ENCODE results near the gene PAPPA. TPM values are rescaled to one million over a fixed set of nuclear protein-coding genes. Genes with fewer than 3 reads are reported as not detected.

The PAPPA gene
- total RNA-seq, 1 experiment from 2014 or later: 3.9 TPM

DNA sequence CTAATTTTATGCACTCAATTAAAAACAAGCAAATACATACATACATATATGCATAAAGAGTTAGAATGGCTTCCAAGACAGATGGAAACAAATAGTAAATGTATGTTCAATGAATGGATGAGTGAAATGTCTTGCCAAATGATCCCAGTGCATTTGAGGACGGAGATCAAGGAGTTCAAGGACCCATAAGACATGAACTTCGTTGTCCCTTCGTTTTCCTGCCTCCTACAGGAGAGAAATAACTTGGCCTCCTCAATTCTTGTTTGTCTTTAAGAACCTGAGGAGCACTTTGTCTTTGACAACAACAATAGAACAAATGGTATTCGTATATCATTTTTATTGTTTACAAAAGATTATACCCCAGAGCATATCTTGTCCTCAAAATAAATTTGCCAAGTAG lies 2.4 kb upstream of the PAPPA start:
- Histone ChIP-seq H3F3A (ENCODE audit: insufficient read depth, low read depth) (peaks cover 8% of the 10 kb centered on the region), H3K79me2 (ENCODE audit: low read depth) (no peaks in the 10 kb centered on the region), H3K9me3 (ENCODE audit: insufficient read depth, low read depth) (no peaks in the 10 kb centered on the region), H2AFZ (no peak overlapping the region), H4K20me1 (ENCODE audit: insufficient read depth) (no peaks in the 10 kb centered on the region), H3K27me3 (ENCODE audit: insufficient read depth, low read depth) (no peaks in the 10 kb centered on the region), H3K9me2 (ENCODE audit: insufficient read depth) (no peaks in the 10 kb centered on the region), H3K4me3 (no peak overlapping the region), H3K27ac (no peak overlapping the region), H3K4me2 (no peak overlapping the region), H3K36me3 (ENCODE audit: low read depth) (no peaks in the 10 kb centered on the region), H3K4me1 (replicated peaks; ENCODE audit: insufficient read depth) (peaks cover 24% of the 10 kb centered on the region)
- DNase-seq: no peak
- ChIA-PET CTCF (interaction anchor here (1.4 kb wide), 1 partner anchor 11 kb away, joined by 5 read pairs; no protein-coding TSS in a partner anchor), POLR2A (ENCODE audit: unreplicated experiment) (no interaction called here)
- no TSS peak for BruUV-seq (replicated peaks)
- no peak for TF ChIP-seq EZH2 (IDR thresholded peaks at IDR 0.05; ENCODE audit: low read depth)
- TF ChIP-seq CTCF (conservative IDR thresholded peaks at IDR 0.05): no peak
- intact Hi-C loops (cut with micrococcal nuclease; ENCODE audit: unreplicated experiment): loop anchor here (5.0 to 10.0 kb wide), 4 partner anchors 134 to 496 kb away; no protein-coding TSS in a partner anchor

- H3F3A ChIP-seq (ENCODE audit: insufficient read depth, low read depth): peaks cover 16% of the 10 kb centered on the region
- no peaks in the 10 kb centered on the region for H3K27me3 ChIP-seq (ENCODE audit: insufficient read depth, low read depth)
- H3K4me3 ChIP-seq: no peak overlapping the region
- CTCF ChIA-PET: interaction anchor here (0.6 to 2.2 kb wide), 6 partner anchors 12 to 560 kb away, joined by 3 to 15 read pairs (median 4); no protein-coding TSS in a partner anchor
- H3K36me3 ChIP-seq (ENCODE audit: low read depth): no peaks in the 10 kb centered on the region
- H2AFZ ChIP-seq: no peak overlapping the region
- no peaks in the 10 kb centered on the region for H3K9me3 ChIP-seq (ENCODE audit: insufficient read depth, low read depth)
- H3K9me2 ChIP-seq (ENCODE audit: insufficient read depth): no peaks in the 10 kb centered on the region
- POLR2A ChIA-PET (ENCODE audit: unreplicated experiment): interaction anchor here (0.6 kb wide), 2 partner anchors 28 to 183 kb away, joined by 4 to 7 read pairs; no protein-coding TSS in a partner anchor
- peaks cover 31% of the 10 kb centered on the region for H3K4me1 ChIP-seq (replicated peaks; ENCODE audit: insufficient read depth)
- intact Hi-C loops (cut with micrococcal nuclease; ENCODE audit: unreplicated experiment): loop anchor here (1.0 to 10.0 kb wide), 8 partner anchors 133 to 561 kb away; no protein-coding TSS in a partner anchor
- no peak overlapping the region for H3K27ac ChIP-seq
- TF ChIP-seq CTCF (conservative IDR thresholded peaks at IDR 0.05): no peak
- TF ChIP-seq EZH2 (IDR thresholded peaks at IDR 0.05; ENCODE audit: low read depth): no peak
- no peaks in the 10 kb centered on the region for H4K20me1 ChIP-seq (ENCODE audit: insufficient read depth)
- no peaks in the 10 kb centered on the region for H3K79me2 ChIP-seq (ENCODE audit: low read depth)
- peak in 1 of 2 experiments; percentile 25 for DNase-seq
- BruUV-seq (replicated peaks): no TSS peak
- 0 out of 2 replicates have a peak overlapping the region, but pooled peaks have one; percentile 93 for H3K4me2 ChIP-seq
These were observed 1.6 kb upstream of the PAPPA start for GRCh38 chr9:116151966-116152381.

DNA sequence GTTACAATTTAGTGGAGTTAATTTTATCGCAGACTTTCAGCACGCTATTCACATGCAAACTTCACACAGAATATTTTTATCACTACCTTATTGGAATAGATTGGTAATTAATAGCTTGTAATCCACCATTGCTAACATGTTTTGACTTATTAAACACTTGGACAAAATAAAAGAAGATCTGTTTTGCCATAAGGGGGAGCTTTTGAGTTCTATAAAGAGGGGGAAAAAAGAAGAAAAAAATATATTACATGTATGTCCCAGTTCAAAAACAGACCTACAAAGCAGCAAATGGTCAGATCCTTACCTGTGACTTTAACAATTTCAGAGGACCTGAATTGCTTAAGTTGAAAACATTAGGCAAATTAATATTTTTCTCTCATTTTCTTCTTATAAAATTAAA lies 1.2 kb upstream of the PAPPA start:
- Histone ChIP-seq H3K4me2 (0 out of 2 replicates have a peak overlapping the region, but pooled peaks have one; percentile 93), H3K4me1 (replicated peaks; ENCODE audit: insufficient read depth) (peaks cover 35% of the 10 kb centered on the region), H3K9me2 (ENCODE audit: insufficient read depth) (no peaks in the 10 kb centered on the region), H2AFZ (no peak overlapping the region), H3K79me2 (ENCODE audit: low read depth) (no peaks in the 10 kb centered on the region), H3K4me3 (no peak overlapping the region), H3K27ac (peak overlapping the region; percentile 55; the same call in 1 of the 2 replicates), H3K9me3 (ENCODE audit: insufficient read depth, low read depth) (no peaks in the 10 kb centered on the region), H3K36me3 (ENCODE audit: low read depth) (no peaks in the 10 kb centered on the region), H3K27me3 (ENCODE audit: insufficient read depth, low read depth) (no peaks in the 10 kb centered on the region), H3F3A (ENCODE audit: insufficient read depth, low read depth) (peaks cover 20% of the 10 kb centered on the region), H4K20me1 (ENCODE audit: insufficient read depth) (no peaks in the 10 kb centered on the region)
- TF ChIP-seq EZH2 (IDR thresholded peaks at IDR 0.05; ENCODE audit: low read depth) (no peak), CTCF (conservative IDR thresholded peaks at IDR 0.05) (peak; percentile 71)
- ChIA-PET POLR2A (ENCODE audit: unreplicated experiment) (interaction anchor here (0.6 kb wide), 2 partner anchors 28 to 144 kb away, joined by 3 to 7 read pairs; no protein-coding TSS in a partner anchor), CTCF (interaction anchor here (0.6 to 2.2 kb wide), 6 partner anchors 12 to 560 kb away, joined by 3 to 15 read pairs (median 4); no protein-coding TSS in a partner anchor)
- DNase-seq: no peak
- BruUV-seq (replicated peaks): no TSS peak
- intact Hi-C loops (cut with micrococcal nuclease; ENCODE audit: unreplicated experiment): loop anchor here (1.0 to 10.0 kb wide), 8 partner anchors 132 to 562 kb away; no protein-coding TSS in a partner anchor

Measured in PC-9 (cell line).